GM21381 (cell line): ENCODE data around the gene CHD6.

ENCODE experiments used
- ATAC-seq: cut with Tn5 transposase; IDR thresholded peaks from one replicate; pipeline ENCODE4 v1.9.1; 2021; ENCODE audit warnings: mild to moderate bottlenecking, moderate library complexity; ENCODE audit not compliant: unreplicated experiment

The CHD6 gene

DNA sequence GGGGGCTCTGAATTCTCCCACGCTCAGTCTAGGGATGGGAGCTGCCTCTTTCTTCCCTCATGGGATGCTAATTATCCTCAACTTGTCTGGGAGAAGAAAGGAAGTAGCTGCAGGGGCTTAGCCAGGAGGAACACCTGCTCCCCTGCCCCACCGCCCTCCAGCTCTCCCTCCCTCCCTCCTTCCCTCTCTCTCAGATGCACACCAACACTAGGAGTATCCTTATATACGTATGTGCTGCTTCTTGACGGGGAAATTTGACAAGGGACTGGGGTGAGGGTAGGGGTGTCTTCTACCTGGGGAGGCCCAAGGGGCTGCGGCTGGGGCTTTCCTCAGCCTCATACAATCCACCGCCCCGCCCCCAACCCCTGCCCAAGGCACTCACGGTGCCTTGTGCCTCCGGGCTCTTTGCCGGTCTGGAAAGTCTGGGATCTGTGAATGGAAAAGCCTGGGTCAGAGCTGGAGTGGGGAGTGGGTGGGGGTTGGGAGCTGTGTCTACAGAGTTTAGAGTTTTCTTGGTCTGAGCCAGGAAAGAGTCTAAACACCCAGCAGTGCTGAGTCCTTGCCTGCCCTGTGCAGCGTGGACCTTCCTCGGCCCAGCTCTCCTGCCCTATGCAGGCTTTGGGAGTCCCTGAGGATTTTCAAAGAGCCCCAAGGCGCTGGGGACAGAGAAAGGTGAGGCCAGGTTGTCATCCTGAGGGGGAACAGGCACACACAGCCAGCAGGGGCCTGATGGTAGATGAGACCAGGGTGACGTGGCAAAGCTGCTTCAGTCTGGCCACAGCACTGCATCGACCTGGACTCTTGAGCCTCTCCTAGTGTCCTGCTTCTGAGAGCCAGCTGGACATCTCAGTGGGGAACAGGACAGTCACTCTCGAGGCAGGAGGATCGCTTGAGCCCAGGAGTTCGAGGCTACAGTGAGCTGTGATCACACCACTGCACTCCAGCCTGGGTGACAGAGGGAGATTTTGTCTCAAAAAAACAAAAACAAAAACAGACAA is 222.2 kb downstream of the CHD6 start:
- no peak for ATAC-seq

DNA sequence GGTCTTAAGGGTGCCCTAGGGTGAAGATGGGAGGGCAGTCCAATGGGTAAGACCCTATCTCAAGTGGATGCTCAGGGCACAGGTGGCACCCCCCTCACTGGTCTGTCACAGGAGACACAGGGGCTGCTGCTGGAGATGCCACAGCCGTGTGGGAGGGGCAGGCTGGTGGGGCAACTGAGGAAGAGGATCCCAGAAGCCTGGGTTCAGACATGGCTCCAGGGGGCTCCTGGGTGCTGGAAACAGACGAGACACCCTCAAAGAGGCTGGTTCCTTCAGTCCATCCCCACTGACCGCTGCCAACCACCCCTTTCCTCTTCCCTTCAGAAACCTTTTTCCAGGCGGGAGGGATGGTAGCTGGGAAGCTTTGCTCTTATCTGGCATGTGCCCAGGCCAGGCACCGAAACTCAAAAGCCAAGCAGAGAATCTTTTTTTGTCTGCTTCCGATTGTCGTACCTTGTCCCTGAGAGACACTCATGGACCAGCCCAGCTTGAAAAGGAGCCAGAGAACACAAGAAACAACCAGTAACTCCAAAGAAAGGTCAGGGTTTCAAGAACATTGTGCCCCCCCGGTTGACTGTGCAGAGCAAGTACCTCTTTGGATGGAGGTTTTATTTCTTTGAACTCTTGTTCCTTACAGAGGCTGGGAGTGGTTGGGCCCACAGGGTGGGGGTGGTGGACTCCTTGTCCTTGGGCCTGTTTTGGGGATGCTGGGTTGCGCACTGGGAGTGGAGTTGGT is 223.1 kb downstream of the CHD6 start:
- ATAC-seq: no peak

- no peak for ATAC-seq
Measured at GRCh38 chr20:41394081-41394480, 224.1 kb downstream of the CHD6 start.

DNA sequence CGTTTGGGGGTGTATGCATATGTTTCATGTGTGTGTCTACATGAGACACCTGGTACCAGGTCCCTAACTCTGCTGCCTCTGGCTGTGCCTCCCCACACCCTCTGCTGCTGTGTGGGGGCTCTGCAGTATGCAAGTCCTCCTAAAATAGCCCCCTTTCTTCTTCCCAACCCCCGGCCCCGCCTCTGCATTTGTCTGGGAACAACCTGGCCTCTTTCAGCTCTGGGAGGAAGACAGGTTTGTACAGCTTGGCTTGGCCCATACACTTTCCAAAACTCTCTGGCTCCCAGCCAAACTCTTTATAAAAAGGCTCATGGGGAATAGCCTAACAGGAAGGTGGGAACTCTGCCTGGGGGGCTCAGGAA is 224.5 kb downstream of the CHD6 start:
- ATAC-seq: no peak

GRCh38 chr20:41392871-41393704 is 225.1 kb downstream of the CHD6 start:
- no peak for ATAC-seq

GRCh38 chr20:41392295-41392694 is 225.9 kb downstream of the CHD6 start:
- no peak for ATAC-seq

- no peak for ATAC-seq
Measured at GRCh38 chr20:41391587-41392001, 226.6 kb downstream of the CHD6 start.

- ATAC-seq: no peak
Measured at GRCh38 chr20:41390889-41391288, 227.3 kb downstream of the CHD6 start.

DNA sequence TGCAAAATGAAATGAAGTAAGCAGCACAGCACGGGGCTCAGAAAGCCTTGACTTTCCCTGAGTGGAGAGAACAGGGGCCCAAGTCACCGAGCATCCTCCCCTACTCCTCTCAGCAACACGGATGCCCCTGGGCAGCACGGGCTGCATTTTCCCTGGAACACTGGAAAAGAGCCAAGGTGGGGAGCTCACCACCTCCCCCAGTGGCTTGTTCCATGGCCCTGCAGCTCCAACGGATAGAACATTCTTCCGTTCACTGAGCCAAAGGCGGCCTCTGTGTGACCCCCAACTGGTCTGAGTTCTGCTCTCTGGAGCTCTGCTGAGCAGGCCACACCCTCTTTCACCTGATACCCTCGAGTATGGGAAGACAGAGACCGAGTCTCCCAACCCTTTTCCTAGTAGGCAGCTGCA is 230.7 kb downstream of the CHD6 start:
- ATAC-seq: no peak

DNA sequence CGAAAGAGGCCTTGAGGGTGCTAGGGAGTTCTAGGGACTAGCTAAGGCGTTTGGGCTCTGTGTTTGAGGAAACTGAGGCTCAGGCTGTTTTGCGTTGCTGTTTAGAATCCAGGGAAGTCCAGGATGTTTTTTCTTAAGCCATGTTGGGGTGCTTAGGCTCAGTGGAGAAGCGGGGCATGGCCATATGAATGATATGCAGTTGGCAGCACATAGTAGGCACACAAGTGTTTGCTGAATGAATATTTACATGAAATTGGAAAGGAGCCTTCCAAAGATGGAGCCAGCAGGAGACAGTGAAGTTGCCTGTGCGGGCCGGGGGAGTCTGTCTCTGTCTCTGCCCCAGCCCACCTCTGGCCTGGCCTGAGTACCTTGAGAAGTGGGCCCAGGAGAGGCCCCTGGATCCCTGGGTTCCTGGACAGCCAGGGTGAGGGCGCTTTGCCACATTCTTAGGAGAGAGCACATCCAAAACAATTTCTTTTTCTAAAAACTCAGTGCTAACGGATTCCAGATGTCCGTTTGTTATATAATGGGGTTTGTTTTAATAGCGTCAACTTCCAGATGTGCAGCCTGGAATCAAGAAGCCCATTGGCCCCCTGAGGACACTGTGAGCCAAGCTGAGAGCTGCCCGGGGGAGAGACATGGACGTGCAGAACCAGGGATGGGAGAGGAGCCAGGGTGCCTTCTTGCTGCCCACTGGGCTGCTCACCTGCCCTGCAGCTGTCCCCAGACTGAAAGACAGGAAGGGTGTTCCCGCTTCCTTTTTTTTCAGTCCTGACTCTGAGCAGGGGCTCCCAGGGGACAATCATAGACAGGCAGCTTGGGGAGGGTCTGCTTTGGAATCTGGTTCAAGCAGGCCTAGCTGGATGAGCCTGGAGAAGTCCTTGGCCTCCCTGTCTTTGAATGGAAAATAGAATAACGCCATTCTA is 231.4 kb downstream of the CHD6 start:
- no peak for ATAC-seq

DNA sequence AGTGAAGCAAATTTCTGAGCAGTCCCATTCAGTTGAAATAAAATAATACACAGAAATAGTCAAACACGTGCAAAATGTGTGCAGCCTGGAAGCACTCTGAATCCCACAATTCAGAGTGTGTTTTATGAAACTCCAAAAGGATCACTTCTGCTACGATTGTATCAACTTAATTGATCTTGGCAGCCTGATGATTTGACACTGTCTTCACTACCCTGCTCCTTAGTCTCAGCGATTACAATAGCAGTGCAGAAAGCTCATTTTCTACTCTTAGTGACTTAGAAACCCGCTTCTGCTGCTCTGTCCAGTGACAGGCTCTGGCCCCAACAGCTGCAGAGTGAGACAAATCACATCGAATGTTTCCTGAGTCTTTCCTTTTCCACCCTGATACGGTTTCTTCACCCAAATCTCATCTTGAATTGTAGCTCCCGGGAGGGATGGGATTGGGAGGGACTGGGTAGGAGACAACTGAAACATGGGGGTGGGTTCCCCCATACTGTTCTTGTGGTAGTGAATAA is 235.3 kb downstream of the CHD6 start:
- no peak for ATAC-seq

DNA sequence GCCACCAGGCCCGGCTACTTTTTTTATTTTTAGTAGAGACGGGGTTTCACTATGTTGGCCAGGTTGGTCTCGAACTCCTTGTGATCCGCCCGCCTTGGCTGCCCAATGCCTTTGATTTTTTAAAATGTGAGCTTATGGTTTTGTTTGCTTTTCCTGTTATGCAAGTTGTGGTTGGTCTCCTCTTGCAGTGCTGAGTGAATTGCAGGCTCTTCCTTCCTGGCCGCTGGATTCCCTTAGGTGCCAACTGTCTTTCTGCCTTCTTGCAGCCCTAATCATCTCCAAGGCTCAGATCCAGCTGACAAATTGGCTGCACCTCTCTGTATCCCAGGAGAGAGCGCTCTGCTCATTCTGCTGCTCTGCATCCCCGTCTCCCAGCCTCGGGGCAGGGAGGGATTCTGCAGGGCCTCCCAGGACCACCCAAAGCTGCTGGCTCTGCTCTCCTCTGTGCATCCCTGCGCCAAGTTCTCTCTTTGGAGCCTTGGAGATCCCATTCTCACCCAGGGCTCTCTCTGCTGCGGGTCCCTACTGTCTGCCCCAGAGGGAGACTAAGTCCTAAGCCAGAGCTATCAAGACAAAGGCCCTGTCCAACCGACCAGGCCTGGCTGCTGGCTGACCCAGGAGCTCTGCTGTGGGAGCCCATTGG is 237.5 kb downstream of the CHD6 start:
- ATAC-seq: no peak

DNA sequence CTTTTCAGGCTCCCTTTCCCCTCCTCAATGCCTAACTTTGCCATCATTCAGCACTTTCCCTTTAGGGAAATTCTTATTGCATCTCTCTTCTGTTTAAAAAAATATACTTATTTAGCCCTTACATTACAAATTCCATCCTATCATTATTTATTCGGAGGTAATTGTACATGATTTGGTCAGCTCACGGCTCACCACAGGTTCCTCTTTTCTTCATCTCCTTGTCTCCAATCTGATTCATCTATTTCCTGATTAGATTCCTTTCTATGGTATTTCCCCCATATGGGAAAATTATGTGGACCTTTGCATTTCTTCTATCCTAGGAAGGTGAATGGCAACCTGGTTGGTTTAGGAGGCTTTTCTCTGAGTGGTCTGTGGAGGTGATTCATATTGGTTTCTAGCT is 238.6 kb downstream of the CHD6 start:
- ATAC-seq: no peak

DNA sequence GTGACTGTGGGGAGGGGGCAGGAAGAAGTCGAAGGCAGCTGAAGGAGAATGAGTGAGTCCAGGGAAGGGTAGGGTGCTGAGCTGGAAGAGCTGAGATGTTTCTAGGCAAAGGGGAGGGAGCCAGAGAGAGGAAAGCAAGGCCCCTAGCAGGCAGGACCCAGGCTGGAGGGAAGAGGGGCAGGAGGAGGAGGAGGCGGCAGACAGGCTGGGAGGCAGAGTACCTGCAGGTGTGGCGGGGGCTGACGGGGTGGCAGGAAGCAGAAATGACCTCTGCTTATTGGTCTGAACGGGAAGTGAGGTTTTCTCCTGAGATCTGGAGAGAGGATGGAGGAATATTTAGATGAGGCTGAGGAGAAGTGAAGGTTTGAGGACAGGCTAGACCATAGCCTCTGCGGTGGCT is 240.9 kb downstream of the CHD6 start:
- ATAC-seq: no peak

DNA sequence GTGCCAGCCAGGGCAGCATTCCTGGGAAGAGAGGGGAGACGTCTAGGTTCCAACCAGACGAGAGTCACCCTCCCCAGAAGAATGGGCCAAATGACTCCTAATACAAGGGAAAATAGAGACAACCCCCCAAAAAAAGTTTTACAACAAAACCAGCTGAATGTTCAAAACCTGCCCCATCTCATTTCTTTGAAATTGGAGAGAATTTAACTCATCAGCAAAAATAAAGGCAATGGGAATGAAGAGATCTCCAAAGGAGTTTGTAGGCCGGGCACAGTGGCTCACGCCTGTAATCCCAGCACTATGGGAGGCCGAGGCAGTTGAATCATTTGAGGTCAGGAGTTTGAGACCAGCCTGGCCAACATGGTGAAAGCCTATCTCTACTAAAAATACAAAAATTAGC is 241.8 kb downstream of the CHD6 start:
- ATAC-seq: no peak

DNA sequence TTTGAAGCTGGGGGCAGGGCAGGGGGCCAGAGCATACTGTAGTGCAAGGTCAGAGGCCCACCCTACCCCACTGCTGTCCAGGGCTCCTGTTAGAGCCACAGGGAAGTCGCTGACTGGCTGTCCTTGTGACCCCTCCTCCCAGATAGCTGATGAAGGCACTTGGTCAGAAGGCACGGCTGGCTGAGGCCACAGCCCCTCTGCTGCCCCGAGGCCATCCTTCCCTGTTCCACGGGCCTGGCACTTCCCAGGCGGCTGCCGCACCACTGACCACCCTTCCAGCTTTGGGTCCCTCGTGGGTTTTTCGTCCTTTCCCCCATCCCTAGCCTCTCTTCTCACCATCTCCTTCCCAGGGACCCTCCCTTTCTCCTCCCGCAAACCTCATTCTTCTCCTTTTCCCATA is 242.3 kb downstream of the CHD6 start:
- no peak for ATAC-seq

DNA sequence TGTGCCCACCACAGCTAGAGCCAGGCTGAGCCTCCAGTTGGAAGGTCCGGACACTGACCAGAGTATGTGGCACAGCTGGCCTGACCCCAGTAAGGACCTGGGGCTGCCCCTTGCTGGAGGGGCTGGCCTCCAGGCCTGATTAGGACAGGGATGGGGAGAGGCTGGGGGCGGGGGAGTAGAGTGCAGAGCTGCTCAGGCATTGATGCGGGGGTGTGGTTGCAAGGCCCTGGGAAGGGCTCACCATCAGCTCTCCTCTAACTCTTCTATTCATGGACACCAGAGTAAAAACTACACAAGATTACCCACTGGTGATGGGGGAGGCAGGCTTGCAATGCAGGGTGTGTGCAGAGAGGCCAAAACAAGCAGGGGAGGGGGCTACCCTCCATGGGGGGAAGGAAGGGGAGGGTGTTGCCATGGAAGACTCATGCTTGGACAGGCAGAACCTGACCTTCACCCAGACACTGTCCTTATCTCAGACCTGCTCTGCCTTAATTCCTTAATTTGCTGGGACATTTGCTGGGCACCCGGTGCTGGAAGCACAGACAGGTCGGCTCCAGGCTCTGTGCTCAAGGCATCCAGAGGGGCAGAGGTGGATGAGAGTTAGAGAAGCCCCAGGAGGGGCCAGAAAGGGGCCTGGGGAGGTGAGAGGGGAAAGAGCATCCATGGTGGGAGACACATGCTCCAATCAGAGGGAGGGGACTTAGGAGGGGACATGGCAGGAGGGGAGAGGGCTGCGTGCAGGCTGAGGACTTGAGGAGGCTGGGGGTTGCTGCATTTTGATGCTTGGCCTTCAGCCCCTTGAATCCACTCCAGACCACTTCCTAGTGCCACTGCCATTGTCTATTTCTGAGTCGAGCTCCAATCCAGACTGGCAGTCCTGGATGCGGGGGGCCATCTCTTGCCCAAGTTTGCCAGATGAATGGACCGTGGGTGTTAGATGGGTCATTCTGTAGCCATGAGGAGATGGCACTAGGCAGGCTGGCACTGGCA is 244.0 kb downstream of the CHD6 start:
- no peak for ATAC-seq

DNA sequence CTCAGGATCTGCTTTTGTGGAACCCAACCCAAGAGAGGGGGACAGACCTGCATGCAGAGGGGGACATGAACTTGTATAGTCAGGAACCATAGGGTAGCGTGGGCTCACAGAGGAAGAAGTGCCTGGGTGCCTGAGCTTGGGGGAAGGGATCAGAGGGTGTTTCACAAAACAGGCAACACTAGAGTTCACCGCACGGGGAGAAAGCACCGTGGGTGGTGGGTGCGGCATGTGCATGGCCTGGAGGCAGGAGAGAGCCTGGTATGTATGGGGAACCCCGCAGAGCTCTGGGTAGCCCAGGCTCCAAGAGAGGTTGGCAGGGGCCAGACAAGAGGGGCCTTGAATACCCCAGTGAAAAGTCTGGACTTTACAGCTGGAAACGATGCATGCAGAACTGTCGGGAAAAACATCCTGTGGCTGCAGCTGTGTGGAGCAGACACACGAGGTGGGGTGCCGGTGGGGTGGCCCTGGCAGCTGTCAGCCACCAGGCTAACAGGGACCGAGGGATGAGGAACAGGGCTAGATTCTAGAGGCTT is 244.9 kb downstream of the CHD6 start:
- no peak for ATAC-seq
